Mesodermal cell (in vitro differentiated cells): ENCODE measurements around the gene RNPS1.

Experiments
- H3K27ac ChIP-seq: 2 replicates; pipeline ENCODE4 v1.7.0; 2013; ENCODE audit warnings: mild to moderate bottlenecking, low read depth, low read length, moderate library complexity; ENCODE audit not compliant: severe bottlenecking
- H3K36me3 ChIP-seq: 2 replicates; pipeline ENCODE4 v1.7.1; 2013; ENCODE audit warnings: mild to moderate bottlenecking, low read length, moderate library complexity; ENCODE audit not compliant: control insufficient read depth, insufficient read depth
- H3K4me1 ChIP-seq: one replicate; pipeline ENCODE4 v1.7.1; 2013; ENCODE audit warnings: mild to moderate bottlenecking, low read length; ENCODE audit not compliant: insufficient read depth, control insufficient read depth, poor library complexity, severe bottlenecking
- H3K4me3 ChIP-seq: 2 replicates; pipeline ENCODE4 v1.7.0; 2013; ENCODE audit warnings: low read length, control low read depth, mild to moderate bottlenecking; ENCODE audit not compliant: insufficient read depth, poor library complexity, severe bottlenecking; ENCODE audit errors: extremely low read depth
- H3K9me3 ChIP-seq: 2 replicates; pipeline ENCODE4 v1.7.1; 2013; ENCODE audit warnings: mild to moderate bottlenecking, low read length, moderate library complexity; ENCODE audit not compliant: control insufficient read depth
- WGBS, 2 experiments: methylation state at CpG; one replicate each; pipeline ENCODE4 v1.1.5; 2013; ENCODE audit warnings: missing lambda C conversion rate in 2 of 2; ENCODE audit not compliant: insufficient coverage in 2 of 2; 5-methylcytosine and 5-hydroxymethylcytosine counted together

The RNPS1 gene

GRCh38 chr16:2282262-2282661, 14.3 kb upstream of the RNPS1 start:
- Histone ChIP-seq H3K27ac (no peak overlapping the region), H3K4me1 (no peaks in the 10 kb centered on the region), H3K9me3 (no peaks in the 10 kb centered on the region), H3K36me3 (no peaks in the 10 kb centered on the region), H3K4me3 (no peak overlapping the region)
- 50 to 86% methylated on average over 1 to 2 of the region's 5 CpGs for WGBS, 2 experiments

DNA sequence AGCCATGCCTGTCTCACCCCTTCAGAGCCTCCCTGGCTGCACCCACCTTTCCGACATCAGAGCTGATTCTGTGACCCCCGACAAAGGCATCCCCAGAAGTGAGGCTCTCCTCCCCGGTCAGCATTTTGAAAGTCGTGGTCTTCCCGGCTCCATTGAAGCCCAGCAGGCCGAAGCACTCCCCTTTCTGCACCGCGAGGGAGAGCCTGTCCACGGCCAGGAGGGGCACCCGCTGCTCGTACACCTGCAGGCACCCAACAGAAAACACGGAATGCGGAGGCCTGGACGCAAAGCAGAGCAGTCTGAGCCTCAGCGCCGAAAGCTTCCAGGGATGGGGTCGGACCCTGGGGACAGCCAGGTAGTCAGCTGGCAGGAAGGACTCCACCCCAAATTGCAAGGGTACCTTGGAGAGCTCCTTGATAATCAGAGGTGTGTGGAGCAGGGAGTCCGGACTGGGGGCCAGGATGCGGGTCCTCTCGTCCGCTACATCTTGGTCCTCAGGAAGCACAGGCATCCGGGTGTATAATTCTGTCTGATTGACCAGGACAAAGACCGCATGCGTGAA, 13.1 kb upstream of the RNPS1 start:
- Histone ChIP-seq H3K27ac (no peak overlapping the region), H3K9me3 (no peaks in the 10 kb centered on the region), H3K4me3 (no peak overlapping the region), H3K4me1 (no peaks in the 10 kb centered on the region), H3K36me3 (no peaks in the 10 kb centered on the region)
- 89 to 94% methylated on average over 22 to 24 of the region's 24 CpGs for WGBS, 2 experiments

DNA sequence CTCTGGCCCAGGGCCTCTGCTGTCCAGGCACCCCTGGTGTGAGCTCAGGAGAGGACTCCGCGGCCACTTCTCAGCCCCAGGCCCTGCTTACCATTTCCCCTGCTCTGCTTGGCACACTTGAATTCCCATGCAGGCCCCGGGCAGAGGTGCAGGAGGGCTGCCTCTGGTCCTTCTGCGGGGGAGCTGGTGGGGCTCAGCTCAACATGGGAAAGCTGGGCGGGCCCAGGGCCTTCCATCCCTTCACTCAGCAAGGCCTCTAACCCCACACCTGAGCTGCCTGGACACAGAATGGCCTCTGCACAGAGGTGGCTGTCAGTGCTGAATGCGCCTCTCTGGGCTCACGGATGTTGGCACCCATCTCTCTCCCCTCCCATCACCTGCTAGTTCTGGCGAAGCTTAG, 12.5 kb upstream of the RNPS1 start:
- 87 to 97% methylated on average over 6 of the region's 8 CpGs for WGBS, 2 experiments
- Histone ChIP-seq H3K4me1 (no peaks in the 10 kb centered on the region), H3K27ac (no peak overlapping the region), H3K4me3 (no peak overlapping the region), H3K36me3 (no peaks in the 10 kb centered on the region), H3K9me3 (no peaks in the 10 kb centered on the region)

- no peaks in the 10 kb centered on the region for H3K9me3 ChIP-seq
- 91 to 92% methylated on average over 24 of the region's 26 CpGs for WGBS, 2 experiments
- no peaks in the 10 kb centered on the region for H3K36me3 ChIP-seq
These were observed 11.3 kb upstream of the RNPS1 start for GRCh38 chr16:2278956-2279800.

GRCh38 chr16:2278272-2278608, 10.3 kb upstream of the RNPS1 start:
- Histone ChIP-seq H3K9me3 (no peaks in the 10 kb centered on the region), H3K36me3 (no peaks in the 10 kb centered on the region), H3K27ac (no peak overlapping the region), H3K4me3 (no peak overlapping the region), H3K4me1 (no peaks in the 10 kb centered on the region)
- WGBS, 2 experiments: 71 to 78% methylated on average over 8 to 14 of the region's 14 CpGs

More at GRCh38 chr16:2278956-2279800, 11.3 kb upstream of the RNPS1 start:
- H3K4me1 ChIP-seq: no peaks in the 10 kb centered on the region
- no peak overlapping the region for H3K27ac ChIP-seq
- H3K4me3 ChIP-seq: no peak overlapping the region

- Histone ChIP-seq H3K9me3 (no peaks in the 10 kb centered on the region), H3K27ac (no peak overlapping the region), H3K4me3 (no peak overlapping the region), H3K36me3 (peaks cover 1% of the 10 kb centered on the region), H3K4me1 (no peaks in the 10 kb centered on the region)
- WGBS, 2 experiments: 93 to 97% methylated on average over 22 to 24 of the region's 25 CpGs
These were observed 9.7 kb upstream of the RNPS1 start for GRCh38 chr16:2277466-2278271.

DNA sequence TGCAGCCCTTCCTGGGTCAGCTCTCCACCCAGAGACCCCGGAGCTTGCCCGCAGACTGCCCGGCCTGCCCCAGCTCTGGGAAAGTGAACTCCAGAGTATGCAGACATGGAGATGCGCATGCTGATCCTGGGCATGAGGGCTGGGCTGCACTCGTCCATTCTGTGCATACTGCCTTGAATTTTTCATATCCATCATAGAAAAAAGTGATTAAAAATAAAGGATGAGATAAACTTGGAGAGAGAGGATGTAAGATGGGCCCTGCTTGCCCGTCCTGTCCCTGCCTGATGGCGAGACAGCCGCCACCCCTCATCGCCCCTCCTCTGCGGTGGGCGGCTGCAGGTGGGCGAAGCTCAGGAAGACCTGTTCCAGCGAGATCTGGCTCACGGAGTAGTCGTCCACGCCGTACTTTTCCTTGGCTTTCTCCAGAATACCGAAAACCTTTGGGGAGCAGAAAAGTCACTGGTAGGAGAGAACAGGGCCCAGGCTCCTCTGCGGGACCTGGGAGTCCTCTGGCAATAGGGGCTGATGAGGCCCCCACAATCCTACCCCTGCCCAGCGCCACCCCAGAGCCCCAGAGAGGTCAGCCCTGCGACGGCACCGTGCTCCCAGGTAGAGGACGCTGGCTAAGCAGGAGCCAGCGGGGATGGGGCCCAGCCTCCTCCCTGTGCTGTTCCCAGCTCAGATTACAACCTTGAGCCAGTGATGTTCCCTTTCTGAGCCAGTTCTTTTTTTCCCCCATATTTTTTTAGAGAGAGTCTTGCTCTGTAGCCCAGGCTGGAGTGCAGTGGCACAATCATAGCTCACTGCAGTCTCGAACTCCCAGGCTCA, 8.7 kb upstream of the RNPS1 start:
- WGBS, 2 experiments: 83% methylated on average over 20 to 25 of the region's 26 CpGs
- no peaks in the 10 kb centered on the region for H3K4me1 ChIP-seq
- H3K9me3 ChIP-seq: no peaks in the 10 kb centered on the region
- no peak overlapping the region for H3K4me3 ChIP-seq
- peaks cover 5% of the 10 kb centered on the region for H3K36me3 ChIP-seq
- H3K27ac ChIP-seq: no peak overlapping the region

GRCh38 chr16:2275476-2276367, 7.8 kb upstream of the RNPS1 start:
- Histone ChIP-seq H3K36me3 (peaks cover 5% of the 10 kb centered on the region), H3K27ac (no peak overlapping the region), H3K4me3 (no peak overlapping the region), H3K4me1 (no peaks in the 10 kb centered on the region), H3K9me3 (no peaks in the 10 kb centered on the region)
- 85 to 88% methylated on average over 27 to 29 of the region's 30 CpGs for WGBS, 2 experiments

- 92 to 94% methylated on average over 9 to 10 of the region's 10 CpGs for WGBS, 2 experiments
These were observed 6.0 kb upstream of the RNPS1 start for GRCh38 chr16:2273931-2274330.

More at GRCh38 chr16:2273931-2274330, 6.0 kb upstream of the RNPS1 start:
- H3K4me3 ChIP-seq: no peak overlapping the region
- H3K36me3 ChIP-seq: peaks cover 5% of the 10 kb centered on the region
- H3K27ac ChIP-seq: no peak overlapping the region
- no peaks in the 10 kb centered on the region for H3K4me1 ChIP-seq
- H3K9me3 ChIP-seq: no peaks in the 10 kb centered on the region
